Measurements from ENCODE around the gene ASB3.

ASB3 gene

GRCh38 chr2:53755121-53755520 is 31.6 kb downstream of the ASB3 start:
- no peak overlapping the region for H3K27ac ChIP-seq
- peaks cover 3% of the 10 kb centered on the region for H3K36me3 ChIP-seq (replicated peaks)
- in situ Hi-C loops (cut with HindIII; ENCODE audit: low pct_ligation_motif_present, low sequenced_read_pairs) = no loop called here
- DNase-seq = no peak
- no peaks in the 10 kb centered on the region for H3K27me3 ChIP-seq (replicated peaks)
- TF ChIP-seq CTCF (IDR thresholded peaks at IDR 0.05; ENCODE audit: low read depth, low read length, missing control alignments) = no peak
- no peak overlapping the region for H3K4me3 ChIP-seq (ENCODE audit: low read depth, low read length)

- Histone ChIP-seq H3K27ac (no peak overlapping the region), H3K4me3 (ENCODE audit: low read depth, low read length) (no peak overlapping the region), H3K36me3 (replicated peaks) (peaks cover 3% of the 10 kb centered on the region), H3K27me3 (replicated peaks) (no peaks in the 10 kb centered on the region)
- in situ Hi-C loops (cut with HindIII; ENCODE audit: low pct_ligation_motif_present, low sequenced_read_pairs) = no loop called here
- no peak for DNase-seq
- no peak for TF ChIP-seq CTCF (IDR thresholded peaks at IDR 0.05; ENCODE audit: low read depth, low read length, missing control alignments)
Observed at GRCh38 chr2:53753041-53753440, 33.7 kb downstream of the ASB3 start.

GRCh38 chr2:53752385-53752784 is 34.4 kb downstream of the ASB3 start:
- in situ Hi-C loops (cut with HindIII; ENCODE audit: low pct_ligation_motif_present, low sequenced_read_pairs) = no loop called here
- peaks cover 3% of the 10 kb centered on the region for H3K36me3 ChIP-seq (replicated peaks)
- H3K27me3 ChIP-seq (replicated peaks) = no peaks in the 10 kb centered on the region
- no peak overlapping the region for H3K27ac ChIP-seq
- no peak overlapping the region for H3K4me3 ChIP-seq (ENCODE audit: low read depth, low read length)
- no peak for DNase-seq
- no peak for TF ChIP-seq CTCF (IDR thresholded peaks at IDR 0.05; ENCODE audit: low read depth, low read length, missing control alignments)

GRCh38 chr2:53751728-53752127 is 35.0 kb downstream of the ASB3 start:
- Histone ChIP-seq H3K4me3 (ENCODE audit: low read depth, low read length) (no peak overlapping the region), H3K27ac (no peak overlapping the region), H3K27me3 (replicated peaks) (no peaks in the 10 kb centered on the region), H3K36me3 (replicated peaks) (peaks cover 3% of the 10 kb centered on the region)
- no peak for TF ChIP-seq CTCF (IDR thresholded peaks at IDR 0.05; ENCODE audit: low read depth, low read length, missing control alignments)
- in situ Hi-C loops (cut with HindIII; ENCODE audit: low pct_ligation_motif_present, low sequenced_read_pairs) = no loop called here
- DNase-seq = no peak

- in situ Hi-C loops (cut with HindIII; ENCODE audit: low pct_ligation_motif_present, low sequenced_read_pairs) = no loop called here
- Histone ChIP-seq H3K27me3 (replicated peaks) (no peaks in the 10 kb centered on the region), H3K4me3 (ENCODE audit: low read depth, low read length) (no peak overlapping the region), H3K27ac (no peak overlapping the region), H3K36me3 (replicated peaks) (no peaks in the 10 kb centered on the region)
- DNase-seq = no peak
- TF ChIP-seq CTCF (IDR thresholded peaks at IDR 0.05; ENCODE audit: low read depth, low read length, missing control alignments) = no peak
Observed at GRCh38 chr2:53750041-53750768, 36.5 kb downstream of the ASB3 start.

Data from brain microvascular endothelial cell (primary cell).